Activated T-helper 1 cell treated with Interleukin-2 at 50 U/mL for 16 hours (primary cell): Measurements from ENCODE around the gene HIPK1.

ENCODE experiments used
- DNase-seq: peaks from one replicate; pipeline ENCODE4 v3.0.0-alpha.2; 2020; ENCODE audit warnings: low read depth

HIPK1 gene

DNA sequence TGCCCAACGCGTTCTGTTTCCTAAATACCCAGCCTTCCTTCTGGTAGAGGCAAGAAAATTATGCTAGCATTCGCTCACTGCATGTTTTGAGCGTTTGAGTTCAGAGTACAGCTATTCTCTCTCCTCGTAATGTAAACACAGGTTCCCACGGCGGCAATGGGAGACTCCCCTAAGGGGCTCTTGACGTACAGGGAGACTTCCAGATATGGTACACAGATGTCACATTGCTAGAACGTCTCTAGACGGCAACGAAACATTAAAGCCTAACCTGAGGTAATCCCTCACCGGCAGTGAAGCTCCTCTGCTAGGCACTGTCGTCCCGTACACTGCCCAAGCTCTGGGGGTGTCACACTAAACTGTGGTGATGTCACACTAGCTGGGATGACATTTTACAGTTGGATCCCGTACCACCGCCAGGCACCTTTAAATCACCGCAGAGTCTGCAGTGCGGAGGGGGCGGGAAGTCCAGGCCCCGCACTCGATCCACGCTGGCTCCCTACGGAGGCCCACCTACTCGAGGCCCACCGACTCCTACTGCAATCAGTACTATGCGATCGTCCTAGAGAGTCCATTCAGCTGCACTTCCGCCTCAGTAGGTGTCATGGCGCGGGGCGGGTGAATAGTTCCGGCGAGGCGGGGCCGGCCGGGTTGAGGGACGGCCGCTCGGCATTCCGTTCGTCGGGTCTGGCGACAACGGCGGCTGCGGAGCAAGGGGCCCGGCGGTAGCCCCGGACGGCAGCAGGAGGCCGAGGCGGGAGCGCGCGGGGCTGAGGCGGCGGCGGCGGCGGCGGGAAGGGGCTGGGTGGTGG is at the start of gene HIPK1:
Gene HIPK1 (plus strand): TSS at position 384 of the 809 bp plus-strand sequence.
- DNase-seq = peak; percentile 87

DNA sequence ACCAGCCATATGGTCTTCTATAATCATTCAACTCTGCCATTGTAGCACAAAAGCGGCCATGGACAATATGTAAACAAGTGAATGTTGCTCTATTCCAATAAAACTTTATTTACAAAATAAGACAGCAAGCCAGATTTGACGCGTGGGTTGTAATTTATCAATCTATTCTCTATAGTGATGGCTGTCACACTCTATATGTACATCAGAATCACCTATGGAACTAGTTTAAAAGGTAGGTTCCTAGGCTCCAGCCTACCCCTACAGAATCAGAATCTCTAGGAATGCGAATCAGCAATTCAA is 49.4 kb upstream of the HIPK1 start:
- DNase-seq = no peak

GRCh38 chr1:113881661-113882060 is 47.5 kb upstream of the HIPK1 start:
- no peak for DNase-seq

DNA sequence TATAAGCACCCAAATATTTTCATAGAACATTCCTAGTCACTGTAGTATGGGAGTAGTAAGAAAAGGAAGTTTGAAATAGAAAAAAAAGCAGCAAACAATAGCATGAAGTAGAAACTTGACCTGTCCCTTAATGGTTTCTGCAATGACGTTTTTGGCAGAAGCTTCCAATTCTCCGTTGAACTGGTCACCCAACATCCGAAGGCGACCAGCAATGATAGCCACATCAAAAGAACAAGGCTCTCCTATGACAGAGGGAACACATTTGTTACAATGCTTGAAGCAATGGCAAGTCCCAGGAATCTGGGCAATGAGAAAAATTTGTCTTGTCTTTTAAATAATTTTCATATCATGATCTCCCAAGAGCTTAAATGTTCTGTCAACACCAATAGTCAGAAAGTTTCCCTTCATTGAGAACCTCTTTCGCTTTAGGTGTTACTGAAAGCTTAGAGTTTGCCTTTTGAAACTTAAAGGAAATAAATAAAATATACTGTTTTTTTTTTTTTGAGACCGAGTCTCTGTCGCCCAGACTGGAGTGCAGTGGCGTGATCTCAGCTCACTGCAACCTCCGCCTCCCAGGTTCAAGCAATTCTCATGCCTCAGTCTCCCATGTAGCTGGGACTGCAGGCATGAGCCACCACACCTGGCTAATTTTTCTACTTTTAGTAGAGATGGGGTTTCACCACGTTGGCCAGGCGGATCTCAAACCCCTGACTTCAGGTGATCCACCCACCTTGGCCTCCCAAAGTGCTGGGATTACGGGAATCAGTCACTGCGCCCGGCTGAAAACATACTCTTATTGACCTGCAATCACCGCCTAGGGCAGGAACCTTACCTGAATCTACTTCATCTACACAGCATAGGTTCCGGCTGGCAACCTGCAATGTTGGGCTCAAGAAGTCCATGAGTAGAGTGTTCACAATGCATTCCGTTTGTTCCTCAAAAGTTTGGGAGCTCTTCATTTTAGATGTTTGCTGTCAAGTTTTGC is 42.4 kb upstream of the HIPK1 start:
- DNase-seq = no peak

GRCh38 chr1:113887402-113888175 is 41.5 kb upstream of the HIPK1 start, which contains the start of gene BCL2L15:
TSS of gene BCL2L15 (minus strand) at chr1:113887581. CDS start at chr1:113887375, 206 bp downstream.
- DNase-seq = no peak

GRCh38 chr1:113890816-113891215 is 38.3 kb upstream of the HIPK1 start:
- no peak for DNase-seq

DNA sequence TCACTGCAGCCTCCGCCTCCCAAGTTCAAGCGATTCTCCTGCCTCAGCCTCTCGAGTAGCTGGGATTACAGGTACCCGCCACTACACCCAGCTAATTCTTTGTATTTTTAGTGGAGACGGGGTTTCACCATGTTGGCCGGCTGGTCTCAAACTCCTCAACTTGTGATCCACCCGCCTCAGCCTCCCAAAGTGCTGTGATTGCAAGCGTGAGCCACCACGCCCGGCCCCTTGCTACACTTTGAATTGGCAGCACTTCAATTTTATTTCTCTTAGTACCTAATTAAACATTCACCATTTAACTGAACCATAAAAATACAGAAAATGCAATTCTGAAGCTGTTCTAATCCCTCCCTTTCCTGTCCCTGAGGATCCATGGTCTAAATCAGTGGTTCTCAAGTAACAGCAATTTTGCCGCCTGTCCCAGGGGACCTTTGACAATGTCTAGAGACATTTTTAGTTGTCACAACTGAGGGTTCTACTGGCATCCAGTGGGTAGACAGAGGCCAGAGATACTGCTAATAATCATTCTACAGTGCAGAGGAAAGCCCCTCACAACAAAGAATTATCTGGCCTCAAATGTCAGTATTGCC is 37.4 kb upstream of the HIPK1 start:
- DNase-seq = no peak

- DNase-seq = no peak
Measured at GRCh38 chr1:113893267-113893666, 35.9 kb upstream of the HIPK1 start.

GRCh38 chr1:113895098-113895497 is 34.0 kb upstream of the HIPK1 start:
- DNase-seq = no peak

GRCh38 chr1:113895961-113896360 is 33.2 kb upstream of the HIPK1 start:
- DNase-seq = no peak

DNA sequence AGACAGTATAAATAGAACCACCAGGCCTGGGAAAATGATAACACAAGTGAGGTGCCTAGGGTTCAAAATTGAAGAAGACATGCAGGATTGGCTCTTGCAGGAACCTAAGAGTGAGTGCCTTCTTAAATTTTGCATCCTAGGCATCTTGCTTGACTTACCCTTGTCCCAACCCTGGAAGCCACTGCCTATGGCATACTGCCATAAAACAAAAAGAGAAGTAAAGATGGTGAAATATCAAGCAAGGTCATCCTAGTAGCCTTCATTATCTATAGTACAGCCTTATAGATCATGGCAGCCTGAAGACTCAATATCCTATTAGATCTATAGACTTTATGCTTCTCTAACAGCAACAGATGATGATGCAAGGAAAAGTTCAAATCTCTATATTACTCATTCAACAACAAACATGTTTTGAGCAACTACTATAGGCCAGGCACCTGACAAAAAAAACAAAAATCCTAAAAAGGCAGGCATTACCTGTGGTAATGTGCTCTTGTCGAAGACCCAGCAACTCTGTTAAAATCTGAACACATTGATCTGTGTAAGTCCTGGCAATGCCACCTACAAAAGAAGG is 30.8 kb upstream of the HIPK1 start:
- no peak for DNase-seq

DNA sequence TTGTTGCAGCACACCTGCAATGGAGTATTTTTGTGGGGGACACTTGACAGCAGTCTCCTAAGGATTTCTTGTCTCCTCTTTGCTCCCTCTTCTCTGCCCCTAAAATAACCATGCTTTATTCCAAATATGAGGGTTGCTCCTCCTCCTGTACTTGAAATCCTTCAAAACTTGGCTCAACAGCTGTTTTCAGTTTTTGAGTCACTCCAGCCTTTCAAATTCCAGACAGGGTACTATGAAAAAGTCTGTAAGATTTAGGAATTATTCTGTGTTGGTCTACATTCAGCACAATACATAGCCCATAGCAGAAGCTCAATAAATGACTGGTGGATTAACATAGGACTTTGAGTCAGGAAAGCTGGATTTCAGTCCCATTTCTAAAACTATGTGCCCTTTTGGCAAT is 30.0 kb upstream of the HIPK1 start:
- no peak for DNase-seq

GRCh38 chr1:113901191-113901590 is 27.9 kb upstream of the HIPK1 start:
- DNase-seq = no peak

DNA sequence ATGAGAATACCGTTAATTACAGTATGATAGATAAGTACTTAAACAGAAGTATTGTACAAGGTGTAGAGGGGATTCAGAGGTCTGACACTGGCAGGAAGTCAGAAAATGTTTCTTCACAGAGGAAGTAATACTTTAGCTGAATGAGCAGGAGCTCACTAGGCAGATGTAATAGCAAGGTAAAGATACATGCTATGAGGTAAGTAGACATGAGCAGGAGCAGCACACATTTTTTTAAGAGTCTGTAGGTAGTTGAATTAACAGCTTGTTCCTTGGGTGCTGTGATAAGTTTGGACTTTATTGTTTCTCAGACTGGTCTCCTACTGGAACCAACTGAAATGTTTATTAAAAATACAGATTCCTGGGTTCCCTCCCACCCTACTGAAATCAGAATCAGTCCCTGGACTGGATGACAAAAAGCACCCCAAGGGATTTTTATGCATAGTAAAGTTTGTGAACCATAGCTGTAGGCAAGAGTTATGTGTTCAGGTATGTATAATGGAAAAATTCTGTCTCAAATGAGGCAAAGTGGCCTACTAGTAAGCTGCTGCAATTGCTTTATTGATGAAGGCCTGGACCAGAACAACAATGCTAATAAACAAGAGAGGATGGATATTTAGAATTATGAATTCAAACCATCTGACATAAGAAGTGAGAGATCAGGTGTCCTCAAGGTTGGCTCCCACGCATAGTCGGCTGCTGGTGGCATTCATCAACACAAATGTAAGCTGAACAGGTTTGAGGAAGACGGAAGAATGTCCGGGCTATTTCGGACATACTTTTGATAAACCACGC is 25.4 kb upstream of the HIPK1 start:
- DNase-seq = no peak

- DNase-seq = no peak
Measured at GRCh38 chr1:113904293-113904673, 24.8 kb upstream of the HIPK1 start.

- peak; percentile 95 for DNase-seq
Measured at GRCh38 chr1:113904674-113905434, 24.3 kb upstream of the HIPK1 start, which contains the start of the genes AP4B1 and DCLRE1B. TSS of gene AP4B1 (minus strand) at chr1:113904799. CDS start at chr1:113904717, 82 bp downstream. TSS of gene DCLRE1B (plus strand) at chr1:113905326. CDS start at chr1:113905587, 261 bp downstream.

GRCh38 chr1:113905435-113905861 is 23.7 kb upstream of the HIPK1 start:
- peak; percentile 10 for DNase-seq

GRCh38 chr1:113912594-113913311 is 16.4 kb upstream of the HIPK1 start:
- DNase-seq = no peak

DNA sequence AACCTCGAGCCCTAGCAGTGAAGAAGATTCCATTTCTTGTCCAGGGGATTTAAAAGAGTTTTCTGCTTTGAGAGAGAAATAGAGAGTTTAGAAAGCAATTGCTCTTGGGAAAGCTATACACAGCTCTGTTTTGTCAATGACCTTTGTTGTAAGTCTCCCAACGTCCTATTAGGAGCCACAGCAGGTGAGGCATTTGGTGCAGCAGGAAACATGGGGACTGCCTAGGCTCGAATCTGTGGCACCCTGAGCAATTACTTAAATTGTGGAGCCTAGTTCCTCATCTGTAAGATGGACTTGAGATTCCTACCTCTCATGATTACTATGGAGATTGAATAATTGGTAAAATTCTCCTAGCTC is 15.8 kb upstream of the HIPK1 start:
- DNase-seq = no peak
